ENCODE results near the gene FYB1. TPM values are rescaled to one million over a fixed set of nuclear protein-coding genes. Genes with fewer than 3 reads are reported as not detected.

Gene FYB1
- total RNA-seq, 1 donor from 2014 or later: 0.11 TPM

- Histone ChIP-seq H3K9ac (ENCODE audit: low read length) (no peak overlapping the region), H2AFZ (ENCODE audit: low read depth, low read length) (no peak overlapping the region), H3K36me3 (ENCODE audit: insufficient read depth, low read length) (no peaks in the 10 kb centered on the region), H3K4me1 (ENCODE audit: insufficient read depth, low read length) (no peaks in the 10 kb centered on the region), H4K20me1 (ENCODE audit: insufficient read depth, low read length) (no peaks in the 10 kb centered on the region), H3K27ac (ENCODE audit: low read depth, low read length) (no peak overlapping the region), H3K4me2 (ENCODE audit: low read length) (no peak overlapping the region), H3K4me3 (ENCODE audit: insufficient read depth, low read depth, low read length) (no peak overlapping the region), H3K27me3 (ENCODE audit: insufficient read depth, low read length) (no peaks in the 10 kb centered on the region), H3K79me2 (ENCODE audit: insufficient read depth, low read length) (no peaks in the 10 kb centered on the region), H3K9me3 (ENCODE audit: insufficient read depth, low read depth, low read length) (no peaks in the 10 kb centered on the region)
- no peaks in the 10 kb centered on the region for H3K4me1 Mint-ChIP-seq (ENCODE audit: low read depth, unreplicated experiment)
- DNase-seq (ENCODE audit: low read depth) (no peak), FAIRE-seq (no peak)
- no peak overlapping the region for H3K4me3 Mint-ChIP-seq (ENCODE audit: unreplicated experiment)
- H3K36me3 Mint-ChIP-seq (ENCODE audit: low read depth, unreplicated experiment): no peaks in the 10 kb centered on the region
- no peak for TF ChIP-seq CTCF (IDR thresholded peaks at IDR 0.05; ENCODE audit: insufficient read depth, low read depth, low read length)
- TF ChIP-seq EZH2 (IDR thresholded peaks at IDR 0.05; ENCODE audit: insufficient read depth, low read length): no peak
- H3K9me3 Mint-ChIP-seq (ENCODE audit: unreplicated experiment): no peaks in the 10 kb centered on the region
- no peak overlapping the region for H3K27ac Mint-ChIP-seq (ENCODE audit: unreplicated experiment)
- peaks cover 3% of the 10 kb centered on the region for H3K27me3 Mint-ChIP-seq (ENCODE audit: low read depth, unreplicated experiment)
Measured at GRCh38 chr5:39146831-39147540, 72.4 kb downstream of the FYB1 start.

- no peak for FAIRE-seq
- Histone ChIP-seq H3K9ac (ENCODE audit: low read length) (no peak overlapping the region), H2AFZ (ENCODE audit: low read depth, low read length) (no peak overlapping the region), H3K9me3 (ENCODE audit: insufficient read depth, low read depth, low read length) (no peaks in the 10 kb centered on the region), H3K36me3 (ENCODE audit: insufficient read depth, low read length) (no peaks in the 10 kb centered on the region), H3K27me3 (ENCODE audit: insufficient read depth, low read length) (no peaks in the 10 kb centered on the region), H3K4me3 (ENCODE audit: insufficient read depth, low read depth, low read length) (no peak overlapping the region), H4K20me1 (ENCODE audit: insufficient read depth, low read length) (no peaks in the 10 kb centered on the region), H3K27ac (ENCODE audit: low read depth, low read length) (no peak overlapping the region), H3K4me2 (ENCODE audit: low read length) (no peak overlapping the region), H3K79me2 (ENCODE audit: insufficient read depth, low read length) (no peaks in the 10 kb centered on the region), H3K4me1 (ENCODE audit: insufficient read depth, low read length) (peaks cover 2% of the 10 kb centered on the region)
- H3K4me3 Mint-ChIP-seq (ENCODE audit: unreplicated experiment): no peak overlapping the region
- H3K4me1 Mint-ChIP-seq (ENCODE audit: low read depth, unreplicated experiment): no peaks in the 10 kb centered on the region
- no peaks in the 10 kb centered on the region for H3K27me3 Mint-ChIP-seq (ENCODE audit: low read depth, unreplicated experiment)
- TF ChIP-seq EZH2 (IDR thresholded peaks at IDR 0.05; ENCODE audit: insufficient read depth, low read length) (no peak), CTCF (IDR thresholded peaks at IDR 0.05; ENCODE audit: insufficient read depth, low read depth, low read length) (no peak)
- H3K27ac Mint-ChIP-seq (ENCODE audit: unreplicated experiment): no peak overlapping the region
- no peak for DNase-seq (ENCODE audit: low read depth)
- no peaks in the 10 kb centered on the region for H3K36me3 Mint-ChIP-seq (ENCODE audit: low read depth, unreplicated experiment)
- H3K9me3 Mint-ChIP-seq (ENCODE audit: unreplicated experiment): no peaks in the 10 kb centered on the region
Measured at GRCh38 chr5:39143151-39143860, 76.1 kb downstream of the FYB1 start.
